Loucy (cell line): ENCODE measurements around the gene MPC1.

Source experiments
- CTCF ChIP-seq: fragments of 200-600 bp; sonication (generic); conservative IDR thresholded peaks from 2 replicates; pipeline ENCODE4 v1.5.1; 2014; ENCODE audit warnings: mild to moderate bottlenecking, antibody characterized with exemption, low read length
- EZH2phosphoT487 ChIP-seq: fragments of 200-600 bp; IDR thresholded peaks from 2 replicates; pipeline ENCODE4 v1.6.1; 2018; ENCODE audit warnings: antibody characterized with exemption, mild to moderate bottlenecking, moderate library complexity, borderline replicate concordance

GRCh38 chr6:166325383-166326042, 57.2 kb downstream of the MPC1 start:
- TF ChIP-seq CTCF (no peak), EZH2phosphoT487 (no peak)
